ENCODE data around the gene SOX15.

The SOX15 gene

GRCh38 chr17:7575959-7576358, 13.9 kb downstream of the SOX15 start:
- no peak for DNase-seq

GRCh38 chr17:7575481-7575883, 14.4 kb downstream of the SOX15 start:
- DNase-seq = no peak

DNA sequence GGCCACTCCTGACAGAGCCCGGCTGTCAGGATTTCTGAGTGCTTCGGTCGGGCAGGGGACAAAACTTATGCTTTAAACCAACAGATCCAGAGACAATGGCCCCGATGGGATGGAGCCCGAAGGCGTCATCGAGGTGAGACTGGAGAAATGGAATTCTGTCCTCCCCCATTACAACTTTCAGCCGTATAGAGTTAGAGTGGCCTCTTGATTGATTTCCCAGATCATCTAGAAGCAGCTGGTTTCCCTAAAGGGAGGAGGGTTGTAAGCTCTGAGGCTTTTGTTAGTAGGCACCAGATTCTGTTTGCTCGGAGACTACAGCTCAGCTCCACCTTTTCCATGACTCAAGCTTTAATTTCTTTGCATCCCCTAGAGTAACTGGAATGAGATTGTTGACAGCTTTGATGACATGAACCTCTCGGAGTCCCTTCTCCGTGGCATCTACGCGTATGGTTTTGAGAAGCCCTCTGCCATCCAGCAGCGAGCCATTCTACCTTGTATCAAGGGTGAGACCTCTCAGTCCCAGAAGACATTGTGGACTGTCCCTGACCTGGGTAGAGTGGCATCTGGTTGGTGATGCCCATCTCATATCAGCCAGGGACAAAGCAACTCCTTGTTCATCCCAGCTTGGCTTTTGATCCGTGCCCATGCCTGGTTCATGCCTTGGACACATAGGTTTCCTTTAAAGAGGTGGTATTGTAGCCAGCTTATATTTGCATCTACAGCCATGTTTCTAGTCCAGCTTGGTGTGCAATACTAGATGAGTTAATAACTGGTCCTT, 15.5 kb downstream of the SOX15 start:
- DNase-seq = no peak

- DNase-seq = peak; percentile 39
Measured at GRCh38 chr17:7573324-7574080, 16.4 kb downstream of the SOX15 start.

GRCh38 chr17:7572588-7573323, 17.1 kb downstream of the SOX15 start:
- DNase-seq = peak; percentile 89

DNA sequence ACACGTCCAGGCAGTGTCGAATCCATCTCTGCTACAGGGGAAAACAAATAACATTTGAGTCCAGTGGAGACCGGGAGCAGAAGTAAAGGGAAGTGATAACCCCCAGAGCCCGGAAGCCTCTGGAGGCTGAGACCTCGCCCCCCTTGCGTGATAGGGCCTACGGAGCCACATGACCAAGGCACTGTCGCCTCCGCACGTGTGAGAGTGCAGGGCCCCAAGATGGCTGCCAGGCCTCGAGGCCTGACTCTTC, 17.6 kb downstream of the SOX15 start:
- no peak for DNase-seq

GRCh38 chr17:7570351-7570750, 19.5 kb downstream of the SOX15 start:
- DNase-seq = no peak

GRCh38 chr17:7569571-7569970, 20.3 kb downstream of the SOX15 start:
- DNase-seq = no peak

GRCh38 chr17:7563115-7563869, 26.6 kb downstream of the SOX15 start:
- DNase-seq = no peak

DNA sequence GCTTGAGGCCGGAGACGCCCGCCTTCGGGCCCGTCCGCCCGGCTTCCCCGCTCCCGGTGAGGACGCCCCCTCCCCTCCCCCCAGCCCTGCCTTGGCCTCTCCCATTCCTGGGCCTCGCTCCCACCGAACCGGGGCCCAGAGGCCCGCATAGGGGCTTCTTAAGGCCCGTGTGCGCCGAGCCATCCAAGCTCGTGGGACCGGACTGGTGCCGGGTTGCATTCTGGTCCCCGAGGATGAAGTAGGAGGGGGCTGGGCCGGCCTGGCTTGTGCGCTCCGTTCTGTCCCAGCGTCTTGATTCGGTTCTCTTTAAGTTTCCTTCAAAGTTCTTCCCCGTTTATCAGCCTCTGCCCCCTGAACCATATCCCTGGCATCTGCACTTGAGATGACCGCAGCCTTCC, 27.7 kb downstream of the SOX15 start:
- no peak for DNase-seq

DNA sequence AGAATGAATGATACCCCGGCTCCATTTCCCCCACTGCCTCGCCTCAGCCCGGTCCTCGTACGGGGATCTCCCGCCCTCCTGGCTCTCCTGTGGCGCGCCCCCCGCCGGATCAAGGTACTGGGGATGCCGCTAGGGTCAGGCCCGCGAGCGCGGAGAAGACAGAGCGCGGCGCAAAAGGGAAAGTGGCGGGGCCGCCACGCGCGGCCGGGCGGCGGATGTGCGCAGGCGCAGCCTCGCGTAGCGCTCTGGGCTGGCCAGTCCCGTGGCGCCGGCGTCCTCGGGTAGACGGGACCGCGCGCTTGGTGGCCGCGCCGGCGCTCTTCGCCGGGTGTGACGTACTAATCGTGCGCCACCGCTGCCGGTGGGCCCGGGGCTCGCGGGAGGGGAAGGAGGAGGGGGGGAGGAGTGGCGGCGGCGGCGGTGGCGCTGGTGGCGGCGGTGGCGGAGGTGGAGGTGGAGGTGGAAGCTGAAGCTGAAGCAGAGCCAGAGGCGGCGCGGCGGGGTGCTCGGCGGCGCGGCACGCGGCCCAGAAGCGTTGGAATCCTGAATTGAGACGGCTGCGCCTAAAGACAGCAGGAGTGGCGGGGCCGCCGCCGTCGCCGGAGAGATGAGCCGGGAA, 28.2 kb downstream of the SOX15 start, which contains the start of gene SENP3:
TSS of gene SENP3 (plus strand) at position 331 of the 619 bp plus-strand sequence. CDS start 1,158 bp downstream, outside the sequence.
- peak; percentile 63 for DNase-seq

- peak; percentile 55 for DNase-seq
Measured at GRCh38 chr17:7561028-7561575, 28.8 kb downstream of the SOX15 start.

GRCh38 chr17:7560172-7561027, 29.5 kb downstream of the SOX15 start:
- peak; percentile 32 for DNase-seq

DNA sequence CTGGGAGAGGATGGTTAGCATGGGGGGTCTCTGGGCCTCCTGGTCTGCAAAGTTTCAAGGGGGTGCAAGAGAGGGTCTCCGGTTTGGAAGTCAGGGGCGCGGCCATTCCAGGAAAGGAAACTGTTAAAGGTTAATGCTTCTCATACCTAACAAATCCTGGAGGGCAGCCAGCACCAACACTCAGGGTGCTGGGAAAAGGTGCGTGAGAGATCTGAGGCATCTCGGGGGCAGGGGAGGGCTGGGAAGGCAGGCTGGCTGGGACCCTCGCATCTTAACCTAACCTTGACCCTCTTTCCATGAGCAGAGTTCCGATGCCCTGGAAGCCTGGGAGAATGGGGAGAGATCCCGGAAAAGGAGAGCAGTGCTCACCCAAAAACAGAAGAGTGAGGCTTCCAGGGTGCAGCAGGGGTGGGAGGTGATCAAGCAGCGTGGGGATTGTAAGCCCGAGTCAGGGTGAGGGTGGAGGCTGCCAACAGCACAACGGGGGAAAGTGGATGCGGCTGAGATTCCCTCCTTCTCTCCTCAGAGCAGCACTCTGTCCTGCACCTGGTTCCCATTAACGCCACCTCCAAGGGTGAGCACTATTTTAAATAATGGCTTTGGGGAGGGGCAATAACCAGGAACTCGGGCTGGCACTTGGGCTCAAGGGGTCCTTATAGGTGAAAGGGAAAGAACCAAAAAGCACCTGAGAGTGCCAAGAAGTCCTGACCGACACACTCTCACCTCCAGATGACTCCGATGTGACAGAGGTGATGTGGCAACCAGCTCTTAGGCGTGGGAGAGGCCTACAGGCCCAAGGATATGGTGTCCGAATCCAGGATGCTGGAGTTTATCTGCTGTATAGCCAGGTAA, 30.3 kb downstream of the SOX15 start:
- no peak for DNase-seq

DNA sequence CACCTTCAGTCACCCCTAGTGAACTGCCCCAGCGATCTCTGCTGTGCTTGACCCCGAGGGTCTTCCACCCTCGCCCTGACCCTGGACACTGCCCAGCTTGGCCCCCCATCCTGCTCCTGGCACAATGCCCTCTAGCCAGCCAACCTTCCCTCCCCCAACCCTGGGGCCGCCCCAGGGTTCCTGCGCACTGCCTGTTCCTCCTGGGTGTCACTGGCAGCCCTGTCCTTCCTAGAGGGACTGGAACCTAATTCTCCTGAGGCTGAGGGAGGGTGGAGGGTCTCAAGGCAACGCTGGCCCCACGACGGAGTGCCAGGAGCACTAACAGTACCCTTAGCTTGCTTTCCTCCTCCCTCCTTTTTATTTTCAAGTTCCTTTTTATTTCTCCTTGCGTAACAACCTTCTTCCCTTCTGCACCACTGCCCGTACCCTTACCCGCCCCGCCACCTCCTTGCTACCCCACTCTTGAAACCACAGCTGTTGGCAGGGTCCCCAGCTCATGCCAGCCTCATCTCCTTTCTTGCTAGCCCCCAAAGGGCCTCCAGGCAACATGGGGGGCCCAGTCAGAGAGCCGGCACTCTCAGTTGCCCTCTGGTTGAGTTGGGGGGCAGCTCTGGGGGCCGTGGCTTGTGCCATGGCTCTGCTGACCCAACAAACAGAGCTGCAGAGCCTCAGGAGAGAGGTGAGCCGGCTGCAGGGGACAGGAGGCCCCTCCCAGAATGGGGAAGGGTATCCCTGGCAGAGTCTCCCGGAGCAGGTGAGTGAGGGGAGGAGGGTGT, 31.2 kb downstream of the SOX15 start, which contains the start of gene TNFSF13:
TSS of gene TNFSF13 (plus strand) at position 207 of the 776 bp plus-strand sequence. CDS start at position 497, 290 bp downstream.
- no peak for DNase-seq

DNA sequence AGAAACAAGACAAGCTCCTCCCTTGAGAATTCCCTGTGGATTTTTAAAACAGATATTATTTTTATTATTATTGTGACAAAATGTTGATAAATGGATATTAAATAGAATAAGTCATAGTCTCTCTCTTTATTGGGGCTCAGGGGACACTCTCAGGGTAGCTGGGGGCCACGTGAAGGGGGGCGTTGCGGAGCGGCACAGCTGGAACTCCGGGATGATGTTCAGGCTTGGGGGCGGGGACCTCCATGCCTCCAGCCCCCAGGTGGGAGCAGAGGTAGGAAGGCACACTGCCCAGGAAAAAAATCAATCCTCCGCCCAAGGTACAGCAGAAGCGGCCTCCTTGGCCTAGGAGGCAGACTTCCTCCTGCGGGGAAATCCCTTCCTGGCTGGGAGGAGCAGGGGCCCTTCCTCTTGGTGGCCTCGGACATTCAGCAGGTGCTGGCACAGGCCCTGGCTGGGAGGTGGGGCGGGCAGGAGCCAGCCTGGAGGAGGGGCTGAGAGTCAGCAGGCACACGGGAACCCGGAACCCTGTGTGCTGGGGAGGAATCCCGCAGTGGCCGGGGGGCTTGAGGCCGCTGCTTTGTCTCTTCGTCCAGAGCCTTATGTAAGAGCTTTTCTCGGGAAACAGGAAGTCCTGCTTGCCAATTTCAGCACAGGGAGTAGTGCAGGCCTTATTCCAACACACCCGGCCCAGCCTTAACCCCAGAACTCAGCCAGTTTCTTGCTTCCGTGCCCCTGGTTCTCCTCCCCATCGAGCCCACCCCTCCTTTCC, 31.9 kb downstream of the SOX15 start:
- peak; percentile 38 for DNase-seq

- DNase-seq = no peak
Measured at GRCh38 chr17:7557147-7557764, 32.6 kb downstream of the SOX15 start.

- DNase-seq = no peak
Measured at GRCh38 chr17:7556627-7557026, 33.3 kb downstream of the SOX15 start.
